Activated CD4-positive, CD25-positive, alpha-beta regulatory T cell (primary cell): ENCODE data around the gene C16orf86.

Source experiments
- DNase-seq, 4 experiments: peaks; one replicate each; lab custom pipeline; 2025; lab: John Stamatoyannopoulos, UW

The C16orf86 gene, protein sequence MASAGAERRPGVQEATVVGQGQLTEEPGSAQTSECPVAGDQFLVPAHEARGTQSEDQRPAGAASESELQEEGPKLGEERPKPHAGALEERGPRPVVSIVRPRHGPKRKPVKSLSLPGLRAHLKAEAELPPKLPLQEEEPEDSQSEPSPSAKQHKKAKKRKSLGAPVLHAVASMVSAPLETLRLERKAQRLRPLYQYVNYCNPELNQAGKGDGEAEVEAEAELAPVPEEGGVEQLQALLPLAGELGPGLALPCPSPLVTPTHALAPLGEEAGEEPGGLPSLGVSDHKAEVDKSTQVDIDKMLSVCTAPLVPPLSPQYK

DNA sequence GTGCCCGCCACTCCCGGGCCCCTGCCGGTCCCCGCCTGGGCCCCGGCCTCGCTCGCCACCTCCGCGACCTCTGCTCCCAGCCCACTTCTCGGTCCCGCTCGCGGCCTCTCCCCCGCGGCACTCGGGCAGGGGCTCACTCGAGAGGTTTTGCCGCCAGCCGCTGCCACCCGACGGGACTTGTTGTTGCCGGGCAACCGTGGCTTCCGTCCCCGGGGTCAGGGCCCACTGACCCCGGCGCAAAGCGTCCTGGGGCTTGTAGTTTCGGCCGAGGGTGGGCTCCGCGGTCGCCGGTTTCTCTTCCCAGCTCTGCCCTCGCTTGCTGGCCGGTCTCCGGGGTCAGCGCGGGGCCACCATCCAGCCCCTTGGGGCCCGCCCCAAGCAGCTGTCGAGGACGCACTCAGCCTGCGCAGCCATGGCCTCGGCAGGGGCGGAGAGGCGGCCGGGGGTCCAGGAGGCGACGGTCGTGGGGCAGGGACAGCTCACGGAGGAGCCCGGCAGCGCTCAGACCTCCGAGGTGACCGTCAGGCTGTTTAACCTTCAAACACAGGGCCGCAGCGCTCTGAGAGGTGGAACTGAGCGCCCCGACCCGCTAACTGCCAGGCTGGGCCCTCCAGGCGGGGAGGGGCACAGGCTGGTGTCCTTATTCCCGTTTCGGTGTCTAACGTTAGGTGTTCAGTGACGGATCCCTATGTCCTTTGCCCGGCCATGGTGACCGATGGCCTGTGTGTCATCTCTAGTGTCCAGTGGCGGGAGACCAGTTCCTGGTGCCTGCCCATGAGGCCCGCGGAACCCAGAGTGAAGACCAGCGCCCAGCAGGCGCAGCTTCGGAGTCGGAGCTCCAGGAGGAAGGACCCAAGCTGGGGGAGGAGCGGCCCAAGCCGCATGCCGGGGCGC is at the start of gene C16orf86, which contains the start of gene ENKD1:
Gene C16orf86, plus strand, starts transcription at position 256 of the 894 bp plus-strand sequence. Its CDS starts 157 bp downstream, at position 413.
Gene ENKD1, minus strand, starts transcription at position 192 of the 894 bp plus-strand sequence. CDS start 308 bp downstream, outside the sequence.
- DNase-seq = peak; percentile 53 to 76 (median 66)

DNA sequence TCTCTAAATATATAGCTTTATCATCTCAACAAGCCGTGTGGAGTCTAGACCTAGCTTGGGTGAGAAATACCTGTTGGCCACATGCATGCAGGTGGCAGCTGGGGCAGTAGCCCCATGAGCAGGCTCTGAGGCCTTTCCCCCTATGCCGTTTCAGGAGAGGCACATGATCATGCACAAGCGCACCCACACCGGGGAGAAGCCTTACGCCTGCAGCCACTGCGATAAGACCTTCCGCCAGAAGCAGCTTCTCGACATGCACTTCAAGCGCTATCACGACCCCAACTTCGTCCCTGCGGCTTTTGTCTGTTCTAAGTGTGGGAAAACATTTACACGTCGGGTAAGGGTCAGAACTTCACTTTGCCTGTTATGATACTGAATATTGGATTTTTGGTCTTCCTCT is 38.4 kb upstream of the C16orf86 start:
- no peak for DNase-seq

DNA sequence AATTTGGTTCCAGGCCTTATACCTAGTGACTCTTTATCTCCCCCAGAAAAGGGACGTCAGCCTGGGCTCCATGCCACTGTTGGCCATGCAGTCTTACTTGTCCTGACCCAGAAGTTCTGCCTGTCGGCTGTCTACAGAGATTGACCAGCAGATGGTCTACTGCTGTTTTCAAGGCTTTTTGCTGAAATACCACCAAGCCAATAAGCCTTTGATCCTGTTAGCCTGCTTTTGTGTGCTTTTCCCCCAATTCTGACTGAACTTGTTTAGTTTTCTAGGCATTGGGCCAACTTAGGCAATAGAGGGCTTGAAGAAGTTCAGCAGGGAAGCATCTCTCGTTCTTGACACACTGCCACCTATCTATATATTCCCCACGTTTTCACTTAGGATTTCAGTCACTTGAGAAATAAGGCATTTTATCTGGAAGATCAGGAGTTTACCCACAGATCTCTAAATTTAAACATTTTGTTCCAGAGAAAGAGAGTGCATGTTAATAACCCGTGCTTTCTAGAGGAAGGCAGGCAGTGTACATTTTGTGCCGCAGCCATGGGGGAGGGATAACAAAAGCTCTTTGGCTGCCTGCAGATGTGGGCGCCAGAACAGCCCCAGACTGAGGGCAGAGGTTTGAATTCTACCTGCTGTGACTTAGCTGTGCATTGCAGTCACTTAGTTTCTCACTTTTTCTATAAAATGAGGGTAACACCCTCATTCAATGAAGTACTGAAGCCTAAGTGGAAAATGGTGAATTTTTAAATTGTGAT is 34.0 kb upstream of the C16orf86 start:
- no peak for DNase-seq

DNA sequence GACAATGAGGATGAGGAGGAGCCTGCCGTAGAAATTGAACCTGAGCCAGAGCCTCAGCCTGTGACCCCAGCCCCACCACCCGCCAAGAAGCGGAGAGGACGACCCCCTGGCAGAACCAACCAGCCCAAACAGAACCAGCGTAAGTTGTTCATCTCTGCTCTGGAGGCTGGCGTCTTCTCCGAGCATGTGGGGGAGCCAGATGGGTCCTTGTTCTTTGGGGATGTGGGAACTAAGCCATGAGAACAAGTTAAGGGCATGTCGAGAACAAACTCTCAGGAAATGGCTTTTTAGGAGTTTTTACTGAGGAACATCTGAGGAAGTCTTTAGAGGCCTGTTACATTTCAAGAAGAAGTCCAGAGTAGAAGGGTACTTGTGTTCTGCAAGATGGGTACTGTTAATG is 29.9 kb upstream of the C16orf86 start:
- DNase-seq = no peak

DNA sequence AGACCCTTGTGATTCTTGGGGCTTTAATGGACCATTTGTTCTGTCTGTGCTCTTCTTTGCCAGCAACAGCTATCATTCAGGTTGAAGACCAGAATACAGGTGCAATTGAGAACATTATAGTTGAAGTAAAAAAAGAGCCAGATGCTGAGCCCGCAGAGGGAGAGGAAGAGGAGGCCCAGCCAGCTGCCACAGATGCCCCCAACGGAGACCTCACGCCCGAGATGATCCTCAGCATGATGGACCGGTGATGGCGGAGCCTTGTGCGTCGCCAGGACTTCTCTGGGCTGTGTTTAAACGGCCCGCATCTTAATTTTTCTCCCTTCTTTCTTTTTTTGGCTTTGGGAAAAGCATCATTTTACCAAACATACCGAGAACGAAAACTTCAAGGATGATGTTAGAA is 29.0 kb upstream of the C16orf86 start:
- DNase-seq = no peak

DNA sequence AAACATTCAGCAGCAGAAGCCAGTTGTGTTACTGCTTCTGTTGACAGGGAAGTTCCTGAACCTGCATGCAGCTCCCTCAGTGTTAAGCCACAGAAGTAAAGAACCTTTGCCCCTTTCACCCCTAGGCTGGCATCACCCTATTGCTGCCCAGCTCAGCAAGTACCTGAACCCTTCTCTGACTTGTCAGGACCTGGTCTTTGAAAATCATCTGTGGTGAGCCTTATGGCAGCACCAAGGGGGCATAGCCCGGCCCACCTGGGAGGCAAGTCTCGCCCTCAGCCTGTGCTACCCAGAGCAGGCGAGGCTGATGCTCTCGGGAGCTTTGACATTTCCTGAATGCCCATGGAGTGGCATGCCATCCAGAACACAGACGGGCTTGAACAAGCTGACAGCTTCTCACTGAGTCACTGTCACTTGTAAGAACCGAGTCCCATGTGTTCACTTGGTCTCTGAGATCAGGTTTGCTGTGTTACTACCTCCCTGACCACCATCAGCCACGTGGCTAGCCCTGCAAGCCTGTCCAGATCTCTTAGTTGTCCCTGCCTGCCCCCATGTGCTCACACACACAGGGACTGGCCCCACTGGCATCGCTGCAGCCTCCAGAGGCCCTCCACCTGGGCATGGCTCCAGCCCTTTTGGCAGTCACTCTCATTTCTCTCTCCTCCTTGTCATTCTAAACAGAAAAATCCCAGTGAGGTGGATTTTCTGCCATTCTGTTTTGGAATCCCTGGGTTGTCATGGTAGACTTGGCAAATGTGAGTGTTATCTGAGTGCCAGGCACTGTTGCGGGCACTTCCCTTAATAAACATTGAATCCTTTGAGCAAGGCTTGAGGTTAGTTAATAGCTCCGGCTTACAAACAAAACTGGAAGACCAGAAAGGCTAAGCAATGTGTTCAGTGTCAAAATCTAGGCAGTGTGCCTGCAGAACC is 24.6 kb upstream of the C16orf86 start:
- no peak for DNase-seq

DNA sequence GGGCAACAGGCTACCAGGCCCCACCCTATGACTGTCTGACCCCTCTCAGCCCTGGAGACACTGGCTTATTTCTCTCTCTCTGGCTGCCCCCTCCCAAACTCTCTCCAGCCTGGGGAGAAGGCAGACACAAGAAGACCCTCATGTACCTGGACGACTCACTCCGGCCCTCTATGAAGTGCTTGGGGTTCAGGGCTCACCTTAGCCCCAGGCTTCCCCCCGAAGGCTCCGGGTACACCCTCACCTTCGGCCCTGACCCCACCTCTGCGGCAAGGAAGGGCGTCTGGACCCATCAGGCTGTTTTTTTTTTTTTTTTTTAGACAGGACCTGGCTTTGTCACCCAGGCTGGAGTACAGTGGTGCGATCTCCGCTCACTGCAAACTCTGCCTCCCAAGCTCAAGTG is 22.6 kb upstream of the C16orf86 start:
- DNase-seq = no peak

DNA sequence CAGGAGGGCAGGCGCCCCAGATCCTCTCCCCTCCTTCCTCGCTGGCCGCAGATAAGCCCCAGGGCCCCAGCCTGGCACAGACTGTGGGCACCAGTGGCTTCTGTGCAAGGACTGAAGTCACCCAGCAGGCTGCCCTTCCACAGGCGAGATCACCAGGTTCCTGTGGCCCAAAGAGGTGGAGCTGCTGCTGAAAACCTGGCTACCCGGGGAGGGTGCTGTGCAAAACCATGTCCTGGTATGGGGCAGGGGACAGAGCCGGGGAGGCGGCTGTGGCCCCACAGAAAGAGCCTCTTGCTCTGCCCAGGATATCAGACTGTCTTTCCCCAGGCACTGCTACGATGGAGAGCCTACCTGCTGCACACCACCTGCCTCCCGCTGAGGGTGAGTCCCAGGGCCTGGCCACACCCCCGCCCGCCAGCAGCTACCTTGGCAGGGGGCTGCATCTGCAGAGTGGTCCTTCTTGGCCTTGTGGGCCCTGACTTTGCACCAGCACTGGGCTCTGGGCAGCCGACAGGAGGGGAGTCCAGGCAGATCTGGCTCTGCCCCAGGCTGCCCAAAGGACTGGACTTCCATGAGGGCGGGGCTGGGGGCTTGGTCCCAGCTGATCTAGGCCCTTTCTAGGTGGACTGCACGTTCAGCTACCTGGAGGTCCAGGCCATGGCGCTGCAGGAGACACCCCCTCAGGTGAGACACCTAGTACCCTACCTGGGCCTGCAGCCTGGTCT is 21.1 kb upstream of the C16orf86 start:
- no peak for DNase-seq

DNA sequence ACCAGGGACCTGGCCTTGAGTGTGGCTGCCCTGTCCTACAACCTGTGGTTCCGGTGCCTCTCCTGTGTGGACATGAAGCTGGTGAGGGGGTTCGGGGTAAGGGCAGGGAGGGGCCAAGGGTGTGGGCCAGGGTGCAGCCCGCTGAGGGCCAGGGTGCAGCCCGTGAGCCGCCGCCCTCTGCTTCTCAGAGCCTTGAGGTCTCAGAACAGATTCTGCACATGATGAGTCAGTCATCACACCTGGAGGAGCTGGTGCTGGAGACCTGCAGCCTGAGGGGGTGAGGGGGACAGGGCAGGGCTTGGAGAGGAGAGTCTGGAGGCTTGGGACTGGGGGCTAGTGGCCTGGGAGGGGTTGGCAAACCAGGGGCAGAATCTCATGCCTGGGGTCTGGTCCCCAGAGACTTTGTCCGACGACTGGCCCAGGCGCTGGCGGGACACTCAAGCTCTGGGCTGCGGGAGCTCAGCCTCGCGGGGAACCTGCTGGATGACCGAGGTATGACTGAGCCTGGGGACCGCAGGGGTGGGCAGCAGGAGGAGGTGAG is 19.4 kb upstream of the C16orf86 start:
- no peak for DNase-seq

DNA sequence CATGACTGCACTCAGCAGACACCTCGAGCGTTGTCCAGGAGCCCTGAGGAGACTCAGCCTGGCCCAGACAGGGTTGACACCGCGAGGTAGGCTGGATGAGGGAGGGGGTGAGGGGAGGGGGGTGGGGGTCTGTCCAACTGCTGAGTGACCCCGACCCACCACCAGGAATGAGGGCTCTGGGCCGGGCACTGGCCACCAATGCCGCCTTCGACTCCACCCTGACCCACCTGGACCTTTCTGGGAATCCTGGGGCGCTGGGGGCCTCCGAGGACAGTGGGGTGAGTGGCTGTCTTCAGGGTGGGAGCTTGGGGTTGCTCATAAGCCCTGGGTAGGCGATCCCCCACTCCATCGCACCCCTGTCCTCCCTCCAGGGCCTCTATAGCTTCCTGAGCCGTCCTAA is 18.9 kb upstream of the C16orf86 start:
- no peak for DNase-seq

DNA sequence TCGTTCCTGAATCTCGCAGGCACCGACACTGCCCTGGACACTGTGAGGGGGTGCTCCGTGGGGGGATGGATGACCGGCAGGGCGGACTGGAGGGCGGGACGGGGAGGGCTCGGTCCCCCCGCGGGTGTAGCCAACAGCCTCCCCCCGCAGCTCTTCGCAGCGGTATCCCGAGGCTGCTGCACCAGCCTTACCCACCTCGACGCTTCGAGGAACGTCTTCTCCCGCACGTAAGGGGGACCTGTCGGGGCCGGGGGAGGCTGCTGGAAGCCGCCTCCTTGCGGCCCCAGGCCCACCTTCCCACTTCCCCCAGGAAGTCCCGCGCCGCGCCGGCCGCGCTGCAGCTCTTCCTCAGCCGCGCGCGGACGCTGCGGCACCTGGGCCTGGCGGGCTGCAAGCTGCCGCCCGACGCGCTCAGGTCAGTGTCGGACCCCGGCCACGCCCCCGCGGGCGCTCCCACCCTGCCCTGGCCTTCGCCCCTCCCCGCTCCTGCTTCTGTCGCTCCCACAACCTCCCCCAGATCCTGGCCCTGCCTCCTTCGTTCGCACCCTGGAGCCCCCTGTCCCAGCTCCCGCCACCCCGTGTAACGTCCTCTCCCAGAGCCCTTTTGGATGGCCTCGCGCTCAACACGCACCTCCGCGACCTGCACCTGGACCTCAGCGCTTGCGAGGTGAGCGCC is 18.4 kb upstream of the C16orf86 start:
- DNase-seq = no peak

DNA sequence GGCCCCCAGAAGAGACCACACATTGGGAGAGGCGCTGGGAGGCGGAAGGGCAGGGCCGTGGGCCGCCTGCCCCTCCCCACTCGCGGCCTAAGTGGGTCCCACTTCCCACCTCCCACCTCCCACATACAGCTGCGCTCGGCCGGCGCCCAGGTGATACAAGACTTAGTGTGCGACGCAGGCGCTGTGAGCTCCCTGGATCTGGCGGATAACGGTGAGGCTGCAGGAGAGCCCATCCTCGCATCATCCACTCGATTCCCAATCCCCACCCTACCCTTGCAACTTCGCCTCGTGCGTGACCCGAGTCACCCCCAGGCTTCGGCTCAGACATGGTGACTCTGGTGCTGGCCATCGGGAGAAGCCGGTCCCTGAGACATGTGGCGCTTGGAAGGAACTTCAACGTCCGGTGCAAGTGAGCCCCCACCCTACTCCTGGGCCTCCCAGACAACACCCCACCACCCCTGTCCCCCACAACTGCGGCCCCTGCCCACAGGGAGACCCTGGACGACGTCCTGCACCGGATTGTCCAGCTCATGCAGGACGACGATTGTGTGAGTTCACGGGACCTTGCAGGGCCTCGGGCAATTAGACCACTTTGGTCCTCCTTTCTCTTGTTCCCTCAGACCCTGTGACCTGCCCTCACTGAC is 17.7 kb upstream of the C16orf86 start:
- DNase-seq = no peak

DNA sequence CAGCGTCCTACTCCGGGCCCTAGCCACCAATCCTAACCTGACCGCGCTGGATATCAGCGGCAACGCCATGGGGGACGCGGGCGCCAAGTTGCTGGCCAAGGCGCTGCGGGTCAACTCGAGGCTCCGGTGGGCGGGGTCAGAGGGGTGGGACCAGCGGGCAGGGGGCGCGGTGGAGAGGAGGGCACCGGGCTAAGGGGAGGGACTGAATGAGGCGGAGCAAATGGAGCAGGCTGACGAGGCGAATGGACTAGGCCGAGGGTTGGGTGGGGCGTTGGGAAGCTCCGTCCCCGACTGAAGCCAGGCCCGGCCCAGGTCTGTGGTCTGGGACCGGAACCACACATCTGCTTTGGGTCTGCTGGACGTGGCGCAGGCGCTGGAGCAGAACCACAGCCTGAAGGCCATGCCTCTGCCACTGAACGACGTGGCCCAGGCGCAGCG is 17.1 kb upstream of the C16orf86 start:
- no peak for DNase-seq

DNA sequence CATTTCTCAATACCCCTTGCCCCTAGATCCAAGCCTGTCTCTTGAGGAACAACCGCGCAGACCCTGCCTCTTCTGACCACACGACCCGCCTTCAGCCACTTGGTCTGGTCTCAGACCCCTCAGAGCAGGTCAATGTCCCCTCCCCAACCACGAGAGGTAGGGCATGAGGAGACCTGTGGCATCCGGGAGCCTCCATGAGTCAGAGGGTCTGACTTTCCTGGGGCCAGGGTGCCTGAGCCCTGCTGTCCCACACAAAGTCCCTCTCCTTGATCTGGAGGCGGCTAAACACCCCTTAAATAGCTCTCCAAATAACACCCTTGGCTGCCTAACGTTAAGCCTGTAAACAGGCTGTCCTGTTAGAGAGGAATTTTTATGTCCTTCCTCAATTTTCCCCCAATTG is 16.6 kb upstream of the C16orf86 start:
- no peak for DNase-seq

DNA sequence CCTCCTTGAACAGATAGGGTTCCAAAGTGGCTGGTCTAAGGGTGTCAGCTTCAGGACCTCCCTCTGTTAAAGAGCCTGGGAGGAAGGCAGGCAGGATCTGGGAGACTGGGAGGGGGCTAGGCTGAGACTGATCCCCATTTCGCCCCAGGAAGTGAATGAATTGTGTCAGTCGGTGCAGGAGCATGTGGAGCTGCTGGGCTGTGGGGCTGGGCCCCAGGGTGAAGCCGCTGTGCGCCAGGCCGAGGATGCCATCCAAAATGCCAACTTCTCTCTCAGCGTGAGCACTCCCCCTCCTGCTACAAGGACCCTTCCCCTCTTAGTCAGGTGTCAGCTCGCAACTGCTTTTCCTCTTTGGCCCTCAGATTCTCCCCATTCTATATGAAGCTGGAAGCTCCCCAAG is 15.6 kb upstream of the C16orf86 start:
- no peak for DNase-seq

DNA sequence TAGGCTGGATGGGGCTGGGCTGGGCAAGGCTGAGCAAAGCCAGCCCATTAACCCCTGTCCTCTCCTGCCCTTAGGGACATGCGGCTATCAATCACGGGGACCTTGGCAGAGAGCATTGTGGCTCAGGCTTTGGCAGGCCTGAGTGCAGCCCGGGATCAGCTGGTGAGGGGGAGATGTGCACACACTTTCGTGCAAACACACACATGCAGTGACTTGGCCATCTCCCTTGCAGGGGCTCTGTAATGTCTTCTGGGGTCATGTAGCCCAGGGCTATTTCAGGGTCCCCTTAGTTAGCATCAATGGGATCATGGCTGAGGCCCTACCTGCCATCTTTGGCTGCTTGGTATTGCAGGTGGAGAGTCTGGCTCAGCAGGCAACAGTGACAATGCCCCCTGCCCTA is 14.8 kb upstream of the C16orf86 start:
- DNase-seq = no peak

DNA sequence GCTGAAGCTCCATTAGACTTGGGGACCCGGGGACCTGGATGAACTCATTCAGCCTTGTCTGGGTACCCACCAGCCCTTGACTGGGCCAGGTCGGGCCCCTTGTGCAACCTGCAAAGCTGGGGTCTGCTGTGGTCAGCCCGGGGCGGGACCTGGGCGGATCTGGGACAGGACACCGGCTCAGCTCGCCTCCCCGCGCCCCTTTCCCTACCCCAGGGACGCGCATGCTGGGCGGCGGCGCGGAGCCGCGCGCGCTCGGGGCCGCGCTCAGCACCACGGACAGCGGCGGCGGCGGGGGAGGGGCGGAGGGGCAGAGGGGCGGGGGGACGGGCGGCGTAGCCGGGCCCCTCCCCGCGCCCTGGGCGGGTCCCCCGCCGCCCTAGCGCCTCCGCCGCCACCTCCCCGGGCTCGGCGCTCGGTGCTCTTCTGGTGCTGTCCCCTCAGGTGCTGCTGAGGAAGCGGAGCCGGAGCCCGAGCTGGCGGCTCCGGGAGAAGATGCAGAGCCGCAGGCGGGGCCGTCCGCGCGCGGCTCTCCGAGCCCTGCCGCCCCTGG is 14.0 kb upstream of the C16orf86 start:
- no peak for DNase-seq

DNA sequence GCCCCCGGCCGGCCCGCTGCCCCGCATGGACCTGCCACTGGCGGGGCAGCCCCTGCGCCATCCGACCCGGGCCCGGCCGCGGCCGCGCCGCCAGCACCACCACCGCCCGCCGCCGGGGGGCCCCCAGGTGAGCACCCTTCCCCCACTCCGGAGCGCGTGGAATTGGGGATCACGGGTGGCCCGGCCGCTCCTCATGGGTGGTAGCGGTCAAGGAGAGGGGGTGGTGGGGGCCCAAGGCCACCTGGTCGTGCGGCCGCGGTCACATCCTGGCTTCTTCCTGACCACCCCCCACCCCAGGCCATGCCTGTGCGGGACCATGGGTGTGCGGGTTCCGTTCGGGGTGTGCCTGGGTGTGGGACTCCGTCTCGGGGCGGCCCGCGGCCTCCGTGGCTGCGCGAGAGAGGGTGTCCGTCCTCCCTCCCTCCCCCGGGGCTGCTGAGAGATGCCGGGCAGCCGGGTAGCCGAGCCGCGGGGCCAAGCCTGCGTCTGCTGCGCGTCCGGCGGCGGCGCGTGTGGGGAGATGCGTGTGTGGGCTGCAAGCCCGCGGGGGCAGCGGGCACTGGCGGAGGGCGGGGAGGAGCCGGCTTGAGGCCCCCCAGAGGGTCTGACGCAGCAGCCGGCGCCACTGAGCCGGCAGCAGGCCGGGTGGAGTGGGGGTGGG is 13.4 kb upstream of the C16orf86 start:
- DNase-seq = no peak
